Osteocyte (in vitro differentiated cells): ENCODE measurements around the gene PSME1. TPM values are rescaled to one million over a fixed set of nuclear protein-coding genes. Genes with fewer than 3 reads are reported as not detected.

ENCODE experiments used
- DNase-seq: peaks from one replicate; pipeline ENCODE4 v3.0.0; 2021; ENCODE audit warnings: mixed read lengths; ENCODE audit not compliant: unreplicated experiment; ENCODE audit errors: extremely low spot score
- H3K27ac Mint-ChIP-seq: one replicate; pipeline ENCODE4 v1.8.0; 2021; ENCODE audit warnings: mild to moderate bottlenecking, mixed read lengths; ENCODE audit not compliant: unreplicated experiment
- H3K27me3 Mint-ChIP-seq: one replicate; pipeline ENCODE4 v1.8.0; 2021; ENCODE audit warnings: mixed read lengths; ENCODE audit not compliant: unreplicated experiment
- H3K36me3 Mint-ChIP-seq: one replicate; pipeline ENCODE4 v1.8.0; 2021; ENCODE audit warnings: mixed read lengths; ENCODE audit not compliant: unreplicated experiment
- H3K4me1 Mint-ChIP-seq: one replicate; pipeline ENCODE4 v1.8.0; 2021; ENCODE audit warnings: mixed read lengths; ENCODE audit not compliant: unreplicated experiment
- H3K4me3 Mint-ChIP-seq: one replicate; pipeline ENCODE4 v1.8.0; 2021; ENCODE audit warnings: mild to moderate bottlenecking, moderate library complexity, mixed read lengths; ENCODE audit not compliant: unreplicated experiment
- H3K9me3 Mint-ChIP-seq: one replicate; pipeline ENCODE4 v1.8.0; 2021; ENCODE audit warnings: mixed read lengths; ENCODE audit not compliant: unreplicated experiment
- CTCF ChIP-seq: fragments of 200-600 bp; sonication (generic); IDR thresholded peaks from 2 replicates; pipeline ENCODE4 v1.5.0; 2021; ENCODE audit warnings: antibody characterized with exemption, mild to moderate bottlenecking, moderate library complexity
- microRNA-seq: library from miRNA; unstranded; fragments of <30 nt; microRNA quantifications from one replicate; pipeline ENCODE4 v1.1.0, GENCODE V29; 2020; ENCODE audit not compliant: unreplicated experiment
- total RNA-seq: library from RNA; stranded (reverse); gene quantifications from 2 replicates; pipeline ENCODE4 v1.2.1, GENCODE V29; 2021

PSME1 gene
- total RNA-seq, 1 donor from 2014 or later, result 156 TPM

- H3K27ac Mint-ChIP-seq, result peak overlapping the region; percentile 89
- TF ChIP-seq CTCF, result no peak
- peaks cover 14% of the 10 kb centered on the region for H3K36me3 Mint-ChIP-seq
These were observed 51.5 kb downstream of the PSME1 start for GRCh38 chr14:24187539-24187915.

More at GRCh38 chr14:24187539-24187915, 51.5 kb downstream of the PSME1 start:
- H3K4me1 Mint-ChIP-seq, result peaks cover 23% of the 10 kb centered on the region
- no peak for DNase-seq
- no peaks in the 10 kb centered on the region for H3K9me3 Mint-ChIP-seq
- H3K4me3 Mint-ChIP-seq, result peak overlapping the region; percentile 87
- H3K27me3 Mint-ChIP-seq, result no peaks in the 10 kb centered on the region

Small RNA genes lying within 50 kb of the gene (microRNA-seq; reads per million reads assigned to microRNA genes)
- not detected for gene MIR7703

Other genes starting within 250 kb of the PSME1 start
- 19.1 and 19.6 TPM in 2 replicates for gene DHRS4, start 182.4 kb upstream of the PSME1 start, total RNA-seq
- gene DHRS4L2, start 147.3 kb upstream of the PSME1 start, total RNA-seq, result 15.9 and 17.1 TPM in 2 replicates
- gene CARMIL3, start 84.2 kb upstream of the PSME1 start, total RNA-seq, result 0.31 and 0.35 TPM in 2 replicates
- not detected in 2 replicates for gene CPNE6, start 64.6 kb upstream of the PSME1 start, total RNA-seq
- gene PCK2, start 41.9 kb upstream of the PSME1 start, total RNA-seq, result 66.0 and 75.1 TPM in 2 replicates
- gene DCAF11, start 21.4 kb upstream of the PSME1 start, total RNA-seq, result 50.2 and 52.8 TPM in 2 replicates
- gene NRL, start 21.2 kb upstream of the PSME1 start, total RNA-seq, result 1.2 and 1.9 TPM in 2 replicates
- gene FITM1, start 5.5 kb upstream of the PSME1 start, total RNA-seq, result 0.63 and 0.73 TPM in 2 replicates
- gene EMC9, start 5.4 kb downstream of the PSME1 start, total RNA-seq, result 13.6 and 15.6 TPM in 2 replicates
- 86.2 and 91.8 TPM in 2 replicates for gene PSME2, start 10.4 kb downstream of the PSME1 start, total RNA-seq
- 65.9 and 66.5 TPM in 2 replicates for gene RNF31, start 11.3 kb downstream of the PSME1 start, total RNA-seq
- 58.9 and 62.5 TPM in 2 replicates for gene IRF9, start 25.1 kb downstream of the PSME1 start, total RNA-seq
- gene REC8, start 35.9 kb downstream of the PSME1 start, total RNA-seq, result 8.1 and 11.5 TPM in 2 replicates
- gene IPO4, start 52.6 kb downstream of the PSME1 start, total RNA-seq, result 34.6 and 36.5 TPM in 2 replicates
- gene TM9SF1, start 59.2 kb downstream of the PSME1 start, total RNA-seq, result 69.5 and 81.8 TPM in 2 replicates
- gene TSSK4, start 69.5 kb downstream of the PSME1 start, total RNA-seq, result not detected in 2 replicates
- 38.1 and 45.3 TPM in 2 replicates for gene CHMP4A, start 77.3 kb downstream of the PSME1 start, total RNA-seq
- gene MDP1, start 79.9 kb downstream of the PSME1 start, total RNA-seq, result 23.8 and 25.4 TPM in 2 replicates
- gene NEDD8, start 96.2 kb downstream of the PSME1 start, total RNA-seq, result 158 and 164 TPM in 2 replicates
- 61.7 and 68.7 TPM in 2 replicates for gene GMPR2, start 96.7 kb downstream of the PSME1 start, total RNA-seq
- 69.2 and 75.7 TPM in 2 replicates for gene TINF2, start 106.4 kb downstream of the PSME1 start, total RNA-seq
- gene TGM1, start 127.0 kb downstream of the PSME1 start, total RNA-seq, result 2.1 and 2.3 TPM in 2 replicates
- 26.1 and 30.8 TPM in 2 replicates for gene RABGGTA, start 135.4 kb downstream of the PSME1 start, total RNA-seq
- 24.6 and 27.0 TPM in 2 replicates for gene DHRS1, start 163.6 kb downstream of the PSME1 start, total RNA-seq
- 27.8 and 28.2 TPM in 2 replicates for gene NOP9, start 163.7 kb downstream of the PSME1 start, total RNA-seq
- not detected in 2 replicates for gene CIDEB, start 171.8 kb downstream of the PSME1 start, total RNA-seq
- gene LTB4R2, start 173.9 kb downstream of the PSME1 start, total RNA-seq, result 12.5 and 14.9 TPM in 2 replicates
- gene LTB4R, start 175.3 kb downstream of the PSME1 start, total RNA-seq, result 10.0 and 11.3 TPM in 2 replicates
- gene ADCY4, start 198.9 kb downstream of the PSME1 start, total RNA-seq, result 25.3 and 26.5 TPM in 2 replicates
- gene RIPK3, start 203.8 kb downstream of the PSME1 start, total RNA-seq, result 0.78 and 1.3 TPM in 2 replicates
- 197 and 223 TPM in 2 replicates for gene NFATC4, start 232.0 kb downstream of the PSME1 start, total RNA-seq